KOPT-K1 (cell line): ENCODE results near the gene SCGB2A2.

ENCODE experiments used
- H3K27ac ChIP-seq: fragments of 200-600 bp; sonication (generic); 2 replicates; pipeline ENCODE4 v1.5.1; 2016; ENCODE audit warnings: antibody characterized with exemption, mild to moderate bottlenecking, low read depth, low read length; ENCODE audit not compliant: poor library complexity, severe bottlenecking
- H3K36me3 ChIP-seq: fragments of 200-600 bp; sonication (generic); 2 replicates; pipeline ENCODE4 v1.5.1; 2017; ENCODE audit warnings: antibody characterized with exemption, mild to moderate bottlenecking, low read length, moderate library complexity; ENCODE audit not compliant: insufficient read depth
- H3K9me3 ChIP-seq: fragments of 200-600 bp; sonication (generic); 2 replicates; pipeline ENCODE4 v1.5.1; 2017; ENCODE audit warnings: antibody characterized with exemption, low read length, mild to moderate bottlenecking; ENCODE audit not compliant: insufficient read depth, poor library complexity, severe bottlenecking

SCGB2A2 gene

DNA sequence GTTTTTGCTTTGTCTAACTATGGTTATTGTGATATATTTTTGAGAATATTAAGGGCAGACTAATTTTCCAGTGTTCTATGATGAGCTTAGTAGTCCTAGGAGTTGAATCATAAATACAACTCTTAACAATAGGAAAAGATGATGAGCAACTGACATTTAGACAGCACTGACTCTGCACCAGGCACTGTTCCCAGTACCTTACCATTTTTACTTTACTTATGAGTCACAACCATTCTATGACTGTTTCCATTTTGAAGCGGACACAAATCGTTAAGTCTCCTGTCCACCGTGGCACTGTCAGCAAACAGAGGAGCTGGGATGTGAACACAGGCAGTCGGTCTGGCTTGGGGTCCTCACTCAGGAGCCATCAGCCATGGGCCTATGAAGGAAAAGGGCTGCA is 3.4 kb upstream of the SCGB2A2 start:
- Histone ChIP-seq H3K9me3 (no peaks in the 10 kb centered on the region), H3K27ac (no peak overlapping the region), H3K36me3 (no peaks in the 10 kb centered on the region)

DNA sequence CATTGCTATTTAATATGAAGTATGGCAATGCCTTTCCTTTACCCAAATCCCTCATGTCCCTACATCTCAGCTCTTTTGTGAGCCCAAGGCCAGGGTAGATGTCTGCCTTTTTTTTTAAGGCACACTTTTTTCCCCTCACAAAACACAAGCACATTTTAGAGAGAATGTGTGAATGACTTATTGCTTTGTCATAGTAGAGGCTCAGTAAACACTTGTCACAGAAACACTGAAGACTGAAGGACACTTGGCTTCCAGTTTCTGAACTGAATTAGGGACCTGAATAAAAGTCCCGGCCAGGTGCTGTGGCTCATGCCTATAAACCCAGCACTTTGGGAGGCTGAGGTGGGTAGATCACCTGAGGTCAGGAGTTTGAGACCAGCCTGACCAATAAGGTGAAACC is 2.9 kb upstream of the SCGB2A2 start:
- no peaks in the 10 kb centered on the region for H3K36me3 ChIP-seq
- H3K9me3 ChIP-seq: no peaks in the 10 kb centered on the region
- H3K27ac ChIP-seq: no peak overlapping the region

DNA sequence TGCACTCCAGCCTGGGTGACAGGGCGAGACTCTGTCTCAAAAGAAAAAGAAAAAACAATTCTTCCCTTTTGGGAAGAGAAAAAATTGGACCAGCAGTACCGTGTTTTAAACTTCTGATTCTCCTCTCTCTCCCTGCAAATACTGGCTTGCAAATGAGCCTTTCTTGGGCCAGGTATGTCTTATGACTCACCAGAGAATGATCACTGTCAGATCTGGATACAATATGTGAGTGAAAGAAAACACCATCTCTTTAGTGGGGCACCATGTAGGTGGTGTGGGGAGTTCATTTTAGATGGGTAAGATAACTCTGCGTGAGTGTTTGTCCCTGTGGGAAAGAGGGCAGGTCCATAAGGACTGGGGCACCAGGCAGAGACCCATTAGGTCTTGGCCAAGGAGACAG is 2.4 kb upstream of the SCGB2A2 start:
- Histone ChIP-seq H3K9me3 (no peaks in the 10 kb centered on the region), H3K36me3 (no peaks in the 10 kb centered on the region), H3K27ac (no peak overlapping the region)

DNA sequence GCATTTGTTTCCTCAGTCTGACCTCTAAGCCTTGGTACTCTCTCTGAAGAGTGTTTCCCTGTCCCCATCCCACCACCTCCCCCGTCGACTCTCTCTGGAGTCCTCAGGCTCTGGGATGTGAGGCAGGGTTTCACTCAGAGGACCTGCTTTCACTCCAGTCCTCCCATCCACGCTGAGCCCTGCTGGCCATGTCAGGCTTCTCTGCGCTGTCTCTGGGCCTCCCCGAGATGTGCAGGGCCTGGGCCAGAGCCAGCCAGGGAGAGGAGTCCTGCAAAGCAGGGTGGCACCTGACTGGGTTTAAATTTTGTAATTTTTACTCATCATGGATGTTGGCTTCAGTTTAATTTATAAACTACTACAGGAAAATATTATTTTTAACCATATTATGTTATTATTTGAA is 3.3 kb downstream of the SCGB2A2 start:
- Histone ChIP-seq H3K9me3 (no peaks in the 10 kb centered on the region), H3K36me3 (no peaks in the 10 kb centered on the region), H3K27ac (no peak overlapping the region)

DNA sequence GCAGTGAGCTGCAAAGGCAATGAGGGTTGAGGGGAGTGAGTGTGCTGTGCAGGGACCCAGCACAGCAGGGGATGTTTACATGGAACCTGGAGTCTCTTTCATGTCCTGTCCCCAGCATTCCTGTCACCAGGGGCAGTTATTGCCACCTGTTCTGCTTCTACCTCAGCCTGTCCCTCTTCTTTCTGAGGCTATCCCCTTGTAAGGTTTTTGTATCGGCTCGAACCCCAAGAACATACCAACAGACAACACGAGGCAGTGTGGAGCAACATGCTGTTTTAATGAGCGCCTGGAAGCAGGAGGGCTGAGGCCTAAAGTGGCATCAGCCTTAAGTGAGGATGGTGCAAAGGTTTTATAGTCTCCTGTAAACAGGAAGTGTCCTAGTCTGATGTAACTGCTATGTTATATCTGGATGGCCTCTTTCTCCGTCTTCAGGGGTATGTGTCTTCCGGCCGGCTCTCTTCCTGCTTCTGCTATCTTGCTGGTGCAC is 3.9 kb downstream of the SCGB2A2 start:
- no peaks in the 10 kb centered on the region for H3K9me3 ChIP-seq
- no peaks in the 10 kb centered on the region for H3K36me3 ChIP-seq
- no peak overlapping the region for H3K27ac ChIP-seq

DNA sequence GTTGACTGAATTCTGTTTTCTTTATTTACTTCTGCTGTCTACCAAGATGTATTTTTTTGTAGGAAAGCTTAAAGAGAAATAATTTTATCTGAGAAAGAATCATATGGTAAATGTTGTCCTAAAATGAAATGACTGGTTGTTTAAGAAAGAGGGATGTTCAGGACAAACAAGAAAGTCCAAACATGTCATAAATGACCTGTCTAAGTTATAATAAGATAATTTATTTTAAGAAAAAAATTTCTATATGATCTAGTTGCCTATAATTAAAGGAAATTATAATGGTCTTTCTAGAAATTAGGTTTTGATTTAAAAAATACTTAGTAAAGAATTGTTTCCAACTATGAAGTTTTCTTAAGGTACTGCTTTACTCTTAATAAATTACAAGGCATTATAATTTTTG is 10.5 kb downstream of the SCGB2A2 start:
- no peak overlapping the region for H3K27ac ChIP-seq
- peaks cover 21% of the 10 kb centered on the region for H3K9me3 ChIP-seq

DNA sequence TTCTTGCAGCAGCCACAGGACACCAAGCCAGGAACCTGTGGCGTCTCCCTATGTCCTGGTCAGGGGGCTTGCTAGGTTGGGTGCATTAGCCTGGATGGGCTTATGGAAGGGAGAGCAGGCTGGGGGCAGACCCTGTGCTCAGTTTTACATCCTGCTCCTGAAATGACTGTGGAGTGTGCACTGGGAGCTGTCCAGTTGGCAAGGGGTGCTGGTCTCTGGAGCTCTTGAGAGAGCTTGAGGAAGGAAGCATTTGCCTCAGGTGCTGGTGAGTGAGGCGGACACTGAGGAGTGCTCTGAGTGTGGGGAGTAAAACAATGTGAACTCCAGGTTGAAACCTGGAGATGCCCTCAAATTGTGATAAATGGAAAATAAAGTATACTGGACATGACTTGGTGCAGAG is 25.5 kb downstream of the SCGB2A2 start:
- no peak overlapping the region for H3K27ac ChIP-seq
- no peaks in the 10 kb centered on the region for H3K36me3 ChIP-seq
- H3K9me3 ChIP-seq: no peaks in the 10 kb centered on the region

More for the DNA sequence above, 10.5 kb downstream of the SCGB2A2 start:
- no peaks in the 10 kb centered on the region for H3K36me3 ChIP-seq

DNA sequence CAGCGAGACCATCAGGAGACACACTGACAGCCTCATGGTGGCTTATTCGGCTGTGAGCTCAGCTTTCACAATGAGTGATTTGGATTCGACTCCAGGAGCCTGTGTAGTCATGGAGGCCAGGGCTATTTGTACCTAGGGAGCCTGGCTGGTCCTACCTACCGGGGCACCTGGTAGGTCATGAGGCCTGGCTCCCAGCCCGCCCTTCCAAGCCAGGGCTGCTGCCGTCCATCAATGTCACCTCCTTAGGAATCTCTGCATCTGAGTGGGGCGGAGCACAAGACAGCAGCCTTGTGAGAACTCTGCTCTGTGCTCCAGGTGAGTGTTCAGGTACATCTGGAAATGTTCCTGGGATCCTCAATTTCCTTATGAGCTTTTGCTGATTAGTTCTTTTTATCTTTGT is 29.0 kb downstream of the SCGB2A2 start, which contains the start of gene SCGB1D4:
Gene SCGB1D4, minus strand, starts transcription at position 101 of the 400 bp plus-strand sequence. Its CDS starts 65 bp downstream, at position 36.
- Histone ChIP-seq H3K9me3 (no peaks in the 10 kb centered on the region), H3K27ac (no peak within 1 kb of the TSS), H3K36me3 (no peaks in the 10 kb centered on the region)

DNA sequence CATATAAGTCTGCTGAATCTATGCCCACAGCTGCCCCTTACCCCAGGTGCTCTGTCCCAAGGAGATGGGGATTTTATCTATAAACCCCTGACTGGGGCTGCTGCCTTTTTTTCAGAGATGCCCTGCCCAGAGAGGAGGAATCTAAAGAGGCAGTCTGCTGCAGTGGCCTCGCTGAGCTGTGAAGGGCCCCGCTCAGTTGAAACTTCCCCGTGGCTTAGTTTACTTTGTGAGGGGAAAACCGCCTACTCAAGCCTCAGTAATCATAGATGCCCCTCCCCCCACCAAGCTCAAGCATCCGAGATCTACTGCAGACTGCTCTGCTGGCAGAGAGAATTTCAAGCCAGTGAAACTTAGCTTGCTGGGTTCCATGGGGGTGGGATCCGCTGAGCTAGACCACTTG is 36.3 kb downstream of the SCGB2A2 start:
- Histone ChIP-seq H3K36me3 (no peaks in the 10 kb centered on the region), H3K27ac (no peak overlapping the region), H3K9me3 (peaks cover 7% of the 10 kb centered on the region)

DNA sequence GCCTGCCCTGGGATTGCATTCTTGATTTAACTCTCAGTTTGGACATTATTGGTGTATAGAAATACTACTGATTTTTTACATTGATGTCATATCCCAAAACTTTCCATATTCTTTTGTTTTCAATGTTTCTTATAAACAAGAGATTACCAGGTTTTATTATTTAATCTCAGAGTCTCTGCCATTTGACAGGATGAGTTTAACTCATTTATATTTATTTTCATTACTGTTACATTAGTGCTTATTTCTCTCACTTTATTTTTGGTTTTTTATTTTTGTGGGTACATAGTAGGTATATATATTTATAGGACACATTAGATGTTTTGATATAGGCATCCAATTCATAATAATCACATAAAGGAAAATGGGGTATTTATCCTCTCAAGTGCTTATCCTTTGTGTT is 38.0 kb downstream of the SCGB2A2 start:
- Histone ChIP-seq H3K27ac (no peak overlapping the region), H3K9me3 (peaks cover 7% of the 10 kb centered on the region), H3K36me3 (no peaks in the 10 kb centered on the region)

DNA sequence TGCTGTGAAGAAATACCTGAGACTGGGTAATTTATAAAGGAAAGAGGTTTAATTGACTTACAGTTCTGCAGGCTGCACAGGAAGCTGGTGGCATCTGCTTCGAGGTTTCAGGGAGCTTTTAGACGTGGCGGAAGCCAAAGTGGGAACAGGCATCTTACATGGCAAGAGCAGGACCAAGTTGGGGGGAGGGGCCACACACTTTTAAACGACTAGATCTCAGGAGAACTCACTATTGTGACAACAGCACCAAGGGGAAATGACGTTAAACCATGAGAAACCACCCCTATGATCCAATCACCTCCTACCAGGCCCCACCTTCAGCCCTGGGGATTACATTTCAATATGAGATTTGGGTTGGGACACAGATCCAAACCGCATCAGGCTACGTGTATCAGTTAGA is 40.0 kb downstream of the SCGB2A2 start:
- peaks cover 7% of the 10 kb centered on the region for H3K9me3 ChIP-seq
- H3K27ac ChIP-seq: no peak overlapping the region
- no peaks in the 10 kb centered on the region for H3K36me3 ChIP-seq

DNA sequence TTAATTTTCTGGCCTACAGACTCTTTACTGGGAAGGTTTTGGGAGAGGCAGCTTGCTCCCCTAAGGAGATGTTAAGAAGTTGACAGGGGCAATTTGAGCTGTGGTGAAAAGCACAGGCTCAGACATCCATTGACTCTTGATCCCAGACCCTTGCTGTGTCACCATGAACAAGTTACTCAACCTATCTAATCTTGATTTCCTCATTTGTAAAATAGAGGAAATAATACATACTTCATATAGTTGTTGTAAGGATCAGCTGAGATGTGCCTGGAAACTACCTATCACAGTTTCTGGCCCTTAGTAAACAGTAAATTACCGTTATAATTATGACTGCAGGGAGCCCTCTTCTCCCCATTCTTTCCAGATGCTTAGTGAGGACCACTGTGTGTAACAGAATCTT is 45.5 kb downstream of the SCGB2A2 start:
- Histone ChIP-seq H3K36me3 (no peaks in the 10 kb centered on the region), H3K9me3 (no peaks in the 10 kb centered on the region), H3K27ac (no peak overlapping the region)

DNA sequence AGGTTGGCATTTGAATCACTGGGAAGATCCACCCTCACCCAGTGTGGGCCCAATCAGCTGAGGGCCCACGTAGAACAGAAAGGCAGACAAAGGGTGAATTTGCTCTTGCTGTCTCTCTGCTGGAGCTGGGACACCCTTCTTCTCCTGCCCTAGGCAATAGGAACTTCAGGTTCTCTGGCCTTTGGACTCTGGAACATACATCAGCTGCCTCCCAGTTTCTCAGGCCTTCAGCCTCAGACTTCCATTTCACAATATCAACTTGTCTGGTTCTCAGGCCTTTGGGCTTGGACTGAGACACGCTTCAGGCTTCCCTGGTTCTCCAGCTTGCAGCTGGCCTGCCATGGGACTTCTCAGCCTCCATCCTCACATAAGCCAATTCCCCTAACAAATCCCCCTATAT is 52.6 kb downstream of the SCGB2A2 start:
- H3K36me3 ChIP-seq: no peaks in the 10 kb centered on the region
- H3K9me3 ChIP-seq: no peaks in the 10 kb centered on the region
- H3K27ac ChIP-seq: no peak overlapping the region
